Bronchial epithelial cell (primary cell): ENCODE results near the gene B3GALNT2. TPM values are rescaled to one million over a fixed set of nuclear protein-coding genes. Genes with fewer than 3 reads are reported as not detected.

Experiments used
- DNase-seq: peaks from one replicate; pipeline ENCODE4 v3.0.0-alpha.2; 2010; ENCODE audit warnings: low read depth
- FAIRE-seq: peaks from 2 replicates; lab custom pipeline; 2011; peaks lifted over from hg19 to GRCh38; lab: Jason Lieb, UNC
- H3K27me3 ChIP-seq: 2 replicates; pipeline ENCODE4 v1.5.1; 2011; ENCODE audit warnings: low read length; ENCODE audit not compliant: control insufficient read depth, insufficient read depth
- H3K36me3 ChIP-seq: 2 replicates; pipeline ENCODE4 v1.5.1; 2011; ENCODE audit warnings: low read length; ENCODE audit not compliant: control insufficient read depth, insufficient read depth
- H3K4me3 ChIP-seq: 2 replicates; pipeline ENCODE4 v1.5.1; 2011; ENCODE audit warnings: mild to moderate bottlenecking, low read depth, low read length, control low read depth
- CTCF ChIP-seq: IDR thresholded peaks from 2 replicates; pipeline ENCODE4 v1.5.1; 2011; ENCODE audit warnings: mild to moderate bottlenecking, moderate library complexity, low read length, control low read depth, inconsistent platforms; ENCODE audit not compliant: insufficient read depth, severe bottlenecking
- total RNA-seq: library from RNA; depleted of rRNA; stranded (reverse); fragments of >200 nt; gene quantifications from 2 replicates; pipeline ENCODE4 v1.2.1, GENCODE V29; 2014

The B3GALNT2 gene
- total RNA-seq, 1 donor from 2014 or later: 80.3 TPM

DNA sequence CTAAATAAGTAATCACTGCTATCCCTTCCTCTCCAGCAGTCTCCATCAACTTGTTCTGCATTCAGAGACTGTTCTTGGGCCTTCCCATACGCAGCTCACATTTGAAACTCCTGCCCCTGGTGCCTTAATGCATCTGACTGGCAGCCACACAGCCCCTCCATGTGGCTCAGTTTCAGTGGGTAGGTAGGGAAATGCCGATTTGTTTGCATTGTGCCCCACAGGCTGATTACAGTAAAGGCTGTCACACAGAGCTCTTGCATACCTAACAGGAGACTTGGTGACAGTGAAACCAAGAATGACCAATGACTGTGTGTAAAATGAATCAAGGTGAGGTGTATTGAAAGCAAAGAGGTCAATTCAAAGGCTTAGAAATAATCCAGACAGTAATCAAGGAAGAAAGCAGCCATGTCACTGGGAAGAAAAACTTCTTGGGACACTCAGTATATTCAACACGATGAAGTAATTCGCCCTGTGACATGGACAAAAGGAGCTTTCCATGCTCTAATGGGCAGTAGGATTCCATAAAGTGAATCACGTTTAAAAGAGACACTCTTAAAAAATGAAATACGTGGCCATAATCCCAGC is 12.7 kb upstream of the B3GALNT2 start:
- no peak for TF ChIP-seq CTCF
- H3K4me3 ChIP-seq: no peak overlapping the region
- no peaks in the 10 kb centered on the region for H3K36me3 ChIP-seq
- no peaks in the 10 kb centered on the region for H3K27me3 ChIP-seq
- DNase-seq (no peak), FAIRE-seq (no peak)

DNA sequence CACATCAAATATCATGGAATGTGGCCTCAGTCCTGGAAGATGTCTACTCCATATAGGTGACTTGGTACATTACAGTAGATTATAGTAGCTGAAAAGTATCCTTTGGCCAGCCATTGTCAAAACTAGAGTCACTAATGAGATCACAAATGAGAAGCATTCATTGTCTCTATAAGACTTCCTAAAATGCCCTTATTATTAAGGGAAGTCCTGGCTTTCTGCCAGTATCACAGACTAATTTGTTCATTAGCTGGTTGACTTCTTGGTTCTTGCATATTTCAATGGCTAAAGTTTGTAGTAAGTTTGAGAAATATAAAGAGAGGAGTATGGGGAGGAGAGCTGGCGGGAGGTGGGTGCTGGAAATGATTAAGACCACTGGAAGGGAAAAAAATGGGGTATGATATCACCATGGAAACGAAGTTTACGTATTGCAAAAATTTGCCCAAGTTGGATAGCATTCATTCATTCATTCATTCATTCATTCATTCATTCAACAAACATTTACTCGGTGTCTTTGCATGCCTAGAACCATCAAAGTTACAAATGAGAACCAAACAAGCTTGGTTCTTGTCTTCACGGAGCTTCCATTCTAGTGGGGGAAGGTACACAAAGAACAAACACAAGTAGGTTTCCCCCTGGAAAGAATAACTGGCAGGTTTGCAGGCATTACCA is 11.7 kb upstream of the B3GALNT2 start:
- no peak overlapping the region for H3K4me3 ChIP-seq
- TF ChIP-seq CTCF: no peak
- no peak for FAIRE-seq
- no peaks in the 10 kb centered on the region for H3K27me3 ChIP-seq
- no peaks in the 10 kb centered on the region for H3K36me3 ChIP-seq
- DNase-seq: no peak

DNA sequence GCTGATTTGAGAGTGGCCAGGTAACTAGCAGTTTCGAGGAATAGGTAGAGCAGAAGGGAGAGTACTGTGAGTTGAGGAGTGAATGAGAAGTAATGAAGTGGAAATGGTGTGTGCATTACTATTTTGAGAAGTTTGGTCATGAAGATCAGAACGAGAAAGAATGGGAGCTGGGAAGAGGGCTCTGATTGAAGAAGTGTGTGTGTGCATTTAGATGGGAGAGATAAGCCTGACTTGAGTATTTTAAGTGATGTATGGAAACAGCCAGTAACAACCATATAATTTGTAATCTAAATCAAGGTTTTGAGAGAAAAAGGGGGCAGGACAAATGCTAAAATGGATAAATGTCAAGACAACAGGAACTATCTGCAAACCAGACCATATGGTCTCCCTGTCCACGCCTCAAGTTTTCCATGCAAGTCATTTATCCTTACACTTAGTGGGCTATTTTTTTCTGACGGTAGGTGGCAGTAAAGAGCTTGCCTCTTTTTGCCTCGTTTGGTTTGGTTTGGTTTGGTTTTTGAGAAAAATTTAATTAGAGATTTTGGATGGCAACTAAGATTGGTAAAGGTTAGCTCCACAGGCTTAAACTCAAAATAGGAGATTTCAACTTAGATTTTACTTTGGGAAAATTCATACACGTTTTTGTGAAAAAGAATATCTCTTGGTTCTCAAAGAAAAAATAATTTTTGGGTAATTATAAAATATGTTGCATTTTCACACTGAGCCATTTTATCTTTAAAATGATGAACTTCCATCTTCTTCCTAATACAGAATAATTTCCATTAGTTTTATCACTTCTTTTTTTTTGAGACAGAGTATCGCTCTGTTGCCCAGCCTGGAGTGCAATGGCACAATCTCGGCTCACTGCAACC is 9.5 kb upstream of the B3GALNT2 start:
- Histone ChIP-seq H3K27me3 (no peaks in the 10 kb centered on the region), H3K4me3 (no peak overlapping the region), H3K36me3 (no peaks in the 10 kb centered on the region)
- peak; percentile 58 for DNase-seq
- TF ChIP-seq CTCF: peak; percentile 83
- FAIRE-seq: no peak

DNA sequence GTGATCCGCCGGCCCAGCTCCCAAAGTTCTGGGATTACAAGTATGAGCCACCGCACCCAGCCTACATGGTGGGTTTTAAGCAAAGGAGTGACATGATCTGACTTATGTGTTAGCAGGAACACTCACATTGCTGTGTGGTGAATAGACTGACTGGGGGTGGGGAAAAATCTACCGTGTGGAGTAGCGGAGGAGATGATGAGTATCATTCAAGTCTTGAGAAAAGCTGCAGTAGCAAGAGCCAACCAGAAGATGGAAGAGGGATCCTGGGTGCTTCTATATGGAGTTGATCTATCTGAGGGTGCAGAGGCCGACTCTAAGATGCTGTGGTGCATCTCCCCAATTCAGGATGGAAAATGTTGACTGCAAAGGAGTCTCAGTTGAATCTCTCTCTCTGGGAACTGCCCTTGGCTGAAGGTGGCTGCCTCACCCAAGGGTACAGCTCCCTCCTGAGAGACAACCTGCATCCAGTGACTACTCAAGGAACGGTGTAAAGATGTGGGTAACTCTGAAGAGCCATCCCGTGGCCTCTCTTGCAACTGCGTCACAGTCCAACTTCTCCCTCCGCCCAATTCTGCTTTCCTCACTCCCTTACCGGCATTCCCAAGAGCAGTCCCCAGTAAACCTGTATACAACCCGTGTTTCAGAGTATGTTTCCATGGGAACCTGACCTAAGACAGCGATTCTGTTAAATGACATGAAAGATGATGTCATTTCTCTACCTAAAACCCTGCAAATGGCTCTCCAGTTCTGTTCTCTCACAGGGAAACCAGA is 7.4 kb upstream of the B3GALNT2 start:
- DNase-seq (peak; percentile 49), FAIRE-seq (no peak)
- peak; percentile 17 for TF ChIP-seq CTCF
- H3K4me3 ChIP-seq: no peak overlapping the region
- no peaks in the 10 kb centered on the region for H3K36me3 ChIP-seq
- no peaks in the 10 kb centered on the region for H3K27me3 ChIP-seq

DNA sequence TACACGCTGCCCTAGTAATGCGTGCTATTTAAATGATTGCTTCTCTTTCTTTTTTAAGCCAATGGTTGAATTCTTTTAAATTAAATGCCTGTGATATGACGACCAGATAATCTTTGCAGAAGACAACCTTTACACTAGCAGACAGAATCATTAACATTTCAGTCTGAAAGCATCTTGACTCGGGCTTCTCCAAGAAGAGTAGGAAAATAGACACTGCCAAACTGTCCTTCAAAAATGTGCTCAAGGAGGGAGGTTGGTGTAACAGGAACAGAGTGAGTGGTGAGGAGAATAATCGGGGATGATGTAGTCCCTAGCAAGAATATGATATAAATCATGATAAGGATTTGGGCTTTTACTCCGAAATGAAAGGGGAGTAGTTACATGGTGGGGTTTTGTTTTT is 6.6 kb upstream of the B3GALNT2 start:
- no peaks in the 10 kb centered on the region for H3K36me3 ChIP-seq
- no peak overlapping the region for H3K4me3 ChIP-seq
- no peak for TF ChIP-seq CTCF
- no peak for FAIRE-seq
- no peaks in the 10 kb centered on the region for H3K27me3 ChIP-seq
- DNase-seq: no peak
